Fibroblast of mammary gland (primary cell): Measurements from ENCODE around the gene CNN3.
"Not testable (repeated sequence)": the region's sequence is repeated elsewhere in the genome, so short reads cannot be mapped to it uniquely, and the experiment has no call there.

ENCODE experiments used
- DNase-seq: peaks from one replicate; pipeline ENCODE4 v3.0.0-alpha.2; 2010; ENCODE audit warnings: low read depth
- H3K4me3 ChIP-seq: 2 replicates; pipeline ENCODE4 v1.5.1; 2011; ENCODE audit warnings: low read depth, mild to moderate bottlenecking, low read length, moderate library complexity; ENCODE audit not compliant: control insufficient read depth
- CTCF ChIP-seq: conservative IDR thresholded peaks from 2 replicates; pipeline ENCODE4 v1.5.1; 2011; ENCODE audit warnings: low read depth, low read length, inconsistent platforms; ENCODE audit not compliant: control insufficient read depth, insufficient read depth

Gene CNN3

GRCh38 chr1:94951509-94952208, 24.7 kb upstream of the CNN3 start:
- no peak for TF ChIP-seq CTCF
- no peak overlapping the region for H3K4me3 ChIP-seq
- no peak for DNase-seq

- no peak overlapping the region for H3K4me3 ChIP-seq
- peak; percentile 21 for DNase-seq
- no peak for TF ChIP-seq CTCF
These were observed 24.1 kb upstream of the CNN3 start for GRCh38 chr1:94951046-94951445.

DNA sequence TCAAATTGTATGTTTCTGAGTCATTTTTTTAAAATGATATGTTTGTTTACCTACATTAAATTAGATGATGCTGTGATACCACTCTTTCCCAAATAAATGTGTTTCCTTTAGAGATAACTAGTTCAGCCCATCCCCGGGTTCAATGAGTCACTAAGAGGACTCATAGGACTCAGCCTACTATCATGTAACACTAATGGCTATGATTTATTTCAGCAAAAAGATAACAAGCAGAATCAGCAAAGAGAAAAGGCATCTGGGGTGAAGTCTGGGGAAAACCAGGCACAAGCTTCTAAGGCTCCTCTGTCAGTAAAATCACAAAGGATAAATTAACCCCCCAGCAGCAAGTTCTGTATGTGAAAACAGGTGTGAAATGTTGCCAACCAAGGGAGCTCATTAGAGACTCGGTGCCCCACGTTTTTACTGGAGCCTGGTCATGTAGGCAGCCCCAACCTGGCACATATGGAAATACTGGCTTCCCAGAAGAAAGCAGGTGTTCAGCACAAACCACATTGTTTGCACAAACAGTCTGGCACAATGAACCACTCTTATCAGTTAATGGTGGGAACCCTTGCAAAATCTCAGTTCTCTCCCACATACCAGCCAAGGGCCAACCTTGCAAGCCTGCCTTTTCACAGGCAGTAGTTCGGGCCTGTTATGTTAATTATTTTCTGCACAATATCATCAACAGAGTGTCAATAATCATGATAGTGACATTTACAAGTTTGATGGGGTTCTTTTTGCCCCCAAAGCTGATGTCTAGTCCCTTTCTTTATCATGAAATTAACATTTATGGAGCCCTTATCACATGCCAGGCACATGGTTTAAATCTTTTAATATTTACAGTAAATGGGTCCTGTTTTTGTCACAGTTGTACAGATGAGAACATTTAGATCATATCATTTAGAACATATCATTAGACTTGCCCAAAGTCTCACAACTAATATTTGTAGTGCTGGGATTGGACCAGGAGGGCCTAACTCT, 23.1 kb upstream of the CNN3 start:
- TF ChIP-seq CTCF, result no peak
- DNase-seq, result peak; percentile 64
- no peak overlapping the region for H3K4me3 ChIP-seq

DNA sequence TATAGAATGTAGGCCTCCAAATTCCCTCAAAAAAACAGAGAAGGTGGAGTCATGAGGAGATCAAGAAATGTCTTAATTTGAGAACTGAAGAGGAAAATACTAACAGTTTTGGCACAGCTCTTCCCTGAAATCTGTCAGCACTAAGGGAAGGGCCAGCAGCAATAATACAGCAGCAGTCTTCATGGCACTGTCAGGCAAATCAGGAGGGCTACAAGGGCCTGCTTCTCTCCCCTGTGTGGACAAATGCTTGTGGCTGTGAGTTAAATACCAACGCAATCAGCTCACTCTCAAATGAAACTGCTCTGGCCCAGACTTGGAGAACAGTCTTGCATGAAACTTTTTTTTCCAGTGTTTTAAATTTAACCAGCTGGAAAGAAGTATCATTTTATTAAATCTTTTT, 20.5 kb upstream of the CNN3 start:
- DNase-seq, result peak; percentile 73
- no peak overlapping the region for H3K4me3 ChIP-seq
- TF ChIP-seq CTCF, result no peak

- no peak for DNase-seq
- H3K4me3 ChIP-seq, result no peak overlapping the region
- no peak for TF ChIP-seq CTCF
These were observed 20.0 kb upstream of the CNN3 start for GRCh38 chr1:94946886-94947285.

DNA sequence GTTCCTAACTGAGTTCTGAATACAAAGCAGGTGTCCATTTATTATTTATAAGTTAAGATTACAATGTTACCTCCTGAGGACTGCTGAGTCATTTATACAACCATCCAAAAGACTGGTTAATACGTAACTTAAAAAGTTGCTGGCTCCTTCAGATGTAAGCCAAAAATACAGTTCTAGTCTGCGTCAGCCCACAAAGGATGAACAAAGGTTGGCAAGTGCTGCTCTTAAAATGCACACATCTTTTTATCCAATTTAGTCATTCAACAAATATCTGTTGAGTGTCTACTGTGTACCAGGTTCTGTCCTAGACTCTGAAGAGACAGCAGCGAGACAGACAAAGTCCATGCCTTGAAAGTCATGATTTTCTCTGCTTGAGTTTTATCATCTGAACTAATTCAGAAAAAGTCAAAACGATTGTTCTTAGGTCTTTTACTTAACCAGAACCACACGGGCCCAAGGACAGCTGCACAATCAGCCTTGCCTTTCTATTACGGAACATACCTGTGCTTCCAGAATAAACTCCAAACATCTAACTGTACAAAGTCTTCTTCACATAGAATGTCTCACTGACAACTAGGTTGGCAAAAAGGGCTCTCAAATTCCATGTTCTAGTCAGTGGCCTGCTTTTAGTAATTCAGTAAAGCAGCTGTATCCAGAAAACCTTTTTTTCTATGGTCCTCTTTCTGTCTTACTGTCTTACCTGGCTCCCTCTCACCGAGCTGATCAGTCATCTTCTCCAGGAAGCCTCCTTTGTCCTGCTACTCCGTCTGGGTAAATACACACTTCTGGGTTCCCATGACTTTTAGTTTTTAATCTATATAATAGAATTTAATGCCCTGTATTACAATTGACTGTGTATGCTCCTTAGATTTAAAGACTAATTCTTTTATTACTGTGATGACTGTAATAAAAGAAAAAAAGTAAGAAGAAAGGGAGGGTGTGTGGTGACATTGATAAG, 15.5 kb upstream of the CNN3 start:
- peak; percentile 76 for DNase-seq
- H3K4me3 ChIP-seq, result no peak overlapping the region
- TF ChIP-seq CTCF, result no peak

- not testable (repeated sequence) for DNase-seq, H3K4me3 ChIP-seq
These were observed 14.6 kb upstream of the CNN3 start for GRCh38 chr1:94941480-94941879.
